ENCODE data around the gene GNA15. TPM values are rescaled to one million over a fixed set of nuclear protein-coding genes. Genes with fewer than 3 reads are reported as not detected.

GNA15 gene
- polyA plus RNA-seq, 3 donors: 0.78 to 1.00 (median 0.85) TPM

GRCh38 chr19:3203805-3204645, 68.2 kb downstream of the GNA15 start:
- no peak for DNase-seq (ENCODE audit: low read depth in 3 of 3, low spot score in 2 of 3)

- no peak for DNase-seq (ENCODE audit: low read depth in 3 of 3, low spot score in 2 of 3)
Observed at GRCh38 chr19:3204646-3205275, 68.9 kb downstream of the GNA15 start.

- no peak for DNase-seq (ENCODE audit: low read depth in 3 of 3, low spot score in 2 of 3)
Observed at GRCh38 chr19:3206216-3206953, 70.6 kb downstream of the GNA15 start.

- no peak for DNase-seq (ENCODE audit: low read depth in 3 of 3, low spot score in 2 of 3)
Observed at GRCh38 chr19:3207461-3208242, 71.8 kb downstream of the GNA15 start.

GRCh38 chr19:3208317-3209207, 72.7 kb downstream of the GNA15 start:
- DNase-seq (ENCODE audit: low read depth in 3 of 3, low spot score in 2 of 3): no peak

- no peak for DNase-seq (ENCODE audit: low read depth in 3 of 3, low spot score in 2 of 3)
Observed at GRCh38 chr19:3210347-3211017, 74.6 kb downstream of the GNA15 start.

GRCh38 chr19:3211191-3211590, 75.4 kb downstream of the GNA15 start:
- DNase-seq (ENCODE audit: low read depth in 3 of 3, low spot score in 2 of 3): no peak

GRCh38 chr19:3213159-3213558, 77.3 kb downstream of the GNA15 start:
- no peak for DNase-seq (ENCODE audit: low read depth in 3 of 3, low spot score in 2 of 3)

Other genes with a start within 250 kb of the GNA15 start
- gene ZNF57, start 235.1 kb upstream of the GNA15 start, polyA plus RNA-seq (ENCODE audit: insufficient read length in 3 of 3): 10 to 100 TPM in 1 of 3 donors, 1 to 10 TPM in 2; 7.6 to 10.6 (median 8.6) TPM
- 1 to 10 TPM; 7.9 to 9.0 (median 8.8) TPM for gene ZNF77, start 191.1 kb upstream of the GNA15 start, polyA plus RNA-seq (ENCODE audit: insufficient read length in 3 of 3)
- gene TLE6, start 158.5 kb upstream of the GNA15 start, polyA plus RNA-seq (ENCODE audit: insufficient read length in 3 of 3): 1 to 10 TPM; 6.5 to 7.6 (median 6.9) TPM
- 10 to 100 TPM; 26.8 to 32.4 (median 27.5) TPM for gene TLE2, start 106.8 kb upstream of the GNA15 start, polyA plus RNA-seq (ENCODE audit: insufficient read length in 3 of 3)
- gene TLE5, start 73.5 kb upstream of the GNA15 start, polyA plus RNA-seq (ENCODE audit: insufficient read length in 3 of 3): 100 to 1,000 TPM; 421 to 476 (median 472) TPM
- 10 to 100 TPM; 54.3 to 68.6 (median 63.1) TPM for gene GNA11, start 41.7 kb upstream of the GNA15 start, polyA plus RNA-seq (ENCODE audit: insufficient read length in 3 of 3)
- gene S1PR4, start 42.7 kb downstream of the GNA15 start, polyA plus RNA-seq (ENCODE audit: insufficient read length in 3 of 3): under 1 TPM; 0.19 to 0.35 (median 0.31) TPM
- 10 to 100 TPM; 28.4 to 33.5 (median 33.0) TPM for gene NCLN, start 49.9 kb downstream of the GNA15 start, polyA plus RNA-seq (ENCODE audit: insufficient read length in 3 of 3)
- gene CELF5, start 88.6 kb downstream of the GNA15 start, polyA plus RNA-seq (ENCODE audit: insufficient read length in 3 of 3): under 1 TPM; 0.38 to 0.82 (median 0.54) TPM
- 10 to 100 TPM; 16.2 to 20.4 (median 19.4) TPM for gene NFIC, start 230.6 kb downstream of the GNA15 start, polyA plus RNA-seq (ENCODE audit: insufficient read length in 3 of 3)

Data from right renal cortex interstitium (tissue), 3 donors.